H9 (cell line): ENCODE measurements around the gene LINGO1. TPM values are rescaled to one million over a fixed set of nuclear protein-coding genes. Genes with fewer than 3 reads are reported as not detected.

Experiments
- DNase-seq: peaks from one replicate; pipeline ENCODE4 v3.0.0-alpha.2; 2017
- H2AFZ ChIP-seq: one replicate; pipeline ENCODE4 v1.6.1; 2013; ENCODE audit warnings: mild to moderate bottlenecking, low read length, control low read depth, moderate library complexity
- H2AK5ac ChIP-seq: 2 replicates; pipeline ENCODE4 v1.6.1; 2013; ENCODE audit warnings: low read length, control low read depth, mixed read lengths; ENCODE audit not compliant: insufficient read length
- H2BK120ac ChIP-seq: one replicate; pipeline ENCODE4 v1.6.1; 2013; ENCODE audit warnings: low read depth, mild to moderate bottlenecking, low read length, control low read depth, inconsistent platforms; ENCODE audit not compliant: poor library complexity, severe bottlenecking
- H2BK12ac ChIP-seq: 2 replicates; pipeline ENCODE4 v1.6.1; 2013; ENCODE audit warnings: low read length, control low read depth, mixed read lengths, low read depth; ENCODE audit not compliant: insufficient read length
- H2BK15ac ChIP-seq: 2 replicates; pipeline ENCODE4 v1.6.1; 2013; ENCODE audit warnings: low read depth, low read length, control low read depth
- H2BK20ac ChIP-seq: one replicate; pipeline ENCODE4 v1.6.1; 2013; ENCODE audit warnings: low read depth, mild to moderate bottlenecking, low read length, control low read depth, inconsistent platforms; ENCODE audit not compliant: poor library complexity, severe bottlenecking
- H2BK5ac ChIP-seq: 2 replicates; pipeline ENCODE4 v1.6.1; 2013; ENCODE audit warnings: low read length, control low read depth, mixed read lengths; ENCODE audit not compliant: insufficient read length
- H3K14ac ChIP-seq: 2 replicates; pipeline ENCODE4 v1.6.1; 2013; ENCODE audit warnings: low read length, control low read depth; ENCODE audit not compliant: insufficient read depth
- H3K18ac ChIP-seq: 2 replicates; pipeline ENCODE4 v1.6.1; 2013; ENCODE audit warnings: low read depth, mild to moderate bottlenecking, mixed read lengths, low read length, control low read depth; ENCODE audit not compliant: insufficient read length
- H3K23ac ChIP-seq: 2 replicates; pipeline ENCODE4 v1.6.1; 2013; ENCODE audit warnings: low read length, control low read depth, mixed read lengths, low read depth; ENCODE audit not compliant: insufficient read length
- H3K23me2 ChIP-seq: 2 replicates; pipeline ENCODE4 v1.6.1; 2013; ENCODE audit warnings: low read depth, mild to moderate bottlenecking, mixed read lengths, low read length, control low read depth; ENCODE audit not compliant: insufficient read length, poor library complexity, severe bottlenecking
- H3K27ac ChIP-seq: 2 replicates; pipeline ENCODE4 v1.5.1; 2013; ENCODE audit warnings: low read length, control low read depth, mixed read lengths, low read depth; ENCODE audit not compliant: insufficient read length
- H3K27me3 ChIP-seq: 2 replicates; pipeline ENCODE4 v1.6.1; 2013; ENCODE audit warnings: low read length, control low read depth, inconsistent platforms; ENCODE audit not compliant: insufficient read depth
- H3K4ac ChIP-seq: 2 replicates; pipeline ENCODE4 v1.6.1; 2013; ENCODE audit warnings: low read depth, mild to moderate bottlenecking, control low read depth, inconsistent platforms, low read length, moderate library complexity
- H3K4me1 ChIP-seq: 2 replicates; pipeline ENCODE4 v1.6.1; 2013; ENCODE audit warnings: low read length, control low read depth, inconsistent platforms; ENCODE audit not compliant: insufficient read depth
- H3K4me2 ChIP-seq: 2 replicates; pipeline ENCODE4 v1.6.1; 2013; ENCODE audit warnings: low read length, control low read depth, mixed read lengths; ENCODE audit not compliant: insufficient read length, insufficient read depth
- H3K56ac ChIP-seq: 2 replicates; pipeline ENCODE4 v1.6.1; 2013; ENCODE audit warnings: low read depth, mild to moderate bottlenecking, mixed read lengths, low read length, control low read depth; ENCODE audit not compliant: insufficient read length
- H3K79me1 ChIP-seq: 2 replicates; pipeline ENCODE4 v1.6.1; 2013; ENCODE audit warnings: low read depth, mild to moderate bottlenecking, moderate library complexity, low read length, control low read depth, inconsistent platforms; ENCODE audit not compliant: insufficient read depth, poor library complexity, severe bottlenecking
- H3K79me2 ChIP-seq: 2 replicates; pipeline ENCODE4 v1.6.1; 2013; ENCODE audit warnings: low read length, control low read depth, inconsistent platforms; ENCODE audit not compliant: insufficient read depth
- H3K9ac ChIP-seq: 2 replicates; pipeline ENCODE4 v1.6.1; 2013; ENCODE audit warnings: low read length, control low read depth, mixed read lengths; ENCODE audit not compliant: insufficient read length; ENCODE audit errors: extremely low read depth
- H3K9me3 ChIP-seq: one replicate; pipeline ENCODE4 v1.6.1; 2013; ENCODE audit warnings: low read depth, low read length, inconsistent platforms; ENCODE audit not compliant: control insufficient read depth
- H3T11ph ChIP-seq: one replicate; pipeline ENCODE4 v1.6.1; 2013; ENCODE audit warnings: mild to moderate bottlenecking, low read length, control low read depth, inconsistent platforms
- H4K20me1 ChIP-seq: one replicate; pipeline ENCODE4 v1.6.1; 2013; ENCODE audit not compliant: control insufficient read depth, insufficient read length, insufficient read depth
- H4K5ac ChIP-seq: 2 replicates; pipeline ENCODE4 v1.6.1; 2013; ENCODE audit warnings: low read depth, mild to moderate bottlenecking, mixed read lengths, low read length, control low read depth; ENCODE audit not compliant: insufficient read length
- H4K8ac ChIP-seq: replicated peaks from 2 replicates; pipeline ENCODE4 v1.6.1; 2013; ENCODE audit warnings: low read length, control low read depth, mixed read lengths, low read depth; ENCODE audit not compliant: insufficient read length
- H4K91ac ChIP-seq: 2 replicates; pipeline ENCODE4 v1.6.1; 2013; ENCODE audit warnings: low read depth, mild to moderate bottlenecking, moderate library complexity, mixed read lengths, low read length, control low read depth; ENCODE audit not compliant: insufficient read length
- H3K27ac Mint-ChIP-seq, 3 experiments: 2 replicates in 2 of 3; 3 replicates in 1 of 3; pipeline ENCODE4 v1.8.0; 2020 to 2021; ENCODE audit warnings: mixed read lengths in 3 of 3, mild to moderate bottlenecking in 1 of 3, moderate library complexity in 1 of 3
- H3K27me3 Mint-ChIP-seq: 2 replicates; pipeline ENCODE4 v1.8.0; 2021; ENCODE audit warnings: low read depth, mild to moderate bottlenecking, moderate library complexity, mixed read lengths
- H3K36me3 Mint-ChIP-seq, 3 experiments: 2 replicates in 2 of 3; 3 replicates in 1 of 3; pipeline ENCODE4 v1.8.0; 2020 to 2021; ENCODE audit warnings: low read depth in 3 of 3, mixed read lengths in 3 of 3; ENCODE audit not compliant: insufficient read depth in 1 of 3
- H3K4me1 Mint-ChIP-seq, 2 experiments: 2 replicates each; pipeline ENCODE4 v1.8.0; 2020; ENCODE audit warnings: mixed read lengths in 2 of 2
- H3K4me3 Mint-ChIP-seq, 2 experiments: 2 replicates in 1 of 2; 3 replicates in 1 of 2; pipeline ENCODE4 v1.8.0; 2020 to 2021; ENCODE audit warnings: mild to moderate bottlenecking in 2 of 2, mixed read lengths in 2 of 2, moderate library complexity in 1 of 2
- H3K9me3 Mint-ChIP-seq, 2 experiments: 2 replicates in 1 of 2; 3 replicates in 1 of 2; pipeline ENCODE4 v1.8.0; 2020; ENCODE audit warnings: mild to moderate bottlenecking in 2 of 2, mixed read lengths in 2 of 2, moderate library complexity in 1 of 2
- WGBS: extraction: QIAGEN DNeasy Blood & Tissue Kit; methylation state at CpG from one replicate; pipeline ENCODE4 v1.1.7; 2013; ENCODE audit warnings: missing lambda C conversion rate, low lambda C conversion rate, mixed read lengths; ENCODE audit not compliant: insufficient read length; ENCODE audit errors: extremely low coverage; 5-methylcytosine and 5-hydroxymethylcytosine counted together
- total RNA-seq: library from RNA; stranded (reverse); gene quantifications from 2 replicates; pipeline ENCODE4 v1.2.1, GENCODE V29; 2021
- TF ChIP-seq, protein P1 (sequence below): fragments of 200-600 bp; sonication (generic); conservative IDR thresholded peaks from 3 replicates; pipeline ENCODE4 v1.8.0; 2021; ENCODE audit warnings: antibody characterized with exemption, mild to moderate bottlenecking

The LINGO1 gene
- total RNA-seq, 1 experiment from 2014 or later = 41.6 TPM

DNA sequence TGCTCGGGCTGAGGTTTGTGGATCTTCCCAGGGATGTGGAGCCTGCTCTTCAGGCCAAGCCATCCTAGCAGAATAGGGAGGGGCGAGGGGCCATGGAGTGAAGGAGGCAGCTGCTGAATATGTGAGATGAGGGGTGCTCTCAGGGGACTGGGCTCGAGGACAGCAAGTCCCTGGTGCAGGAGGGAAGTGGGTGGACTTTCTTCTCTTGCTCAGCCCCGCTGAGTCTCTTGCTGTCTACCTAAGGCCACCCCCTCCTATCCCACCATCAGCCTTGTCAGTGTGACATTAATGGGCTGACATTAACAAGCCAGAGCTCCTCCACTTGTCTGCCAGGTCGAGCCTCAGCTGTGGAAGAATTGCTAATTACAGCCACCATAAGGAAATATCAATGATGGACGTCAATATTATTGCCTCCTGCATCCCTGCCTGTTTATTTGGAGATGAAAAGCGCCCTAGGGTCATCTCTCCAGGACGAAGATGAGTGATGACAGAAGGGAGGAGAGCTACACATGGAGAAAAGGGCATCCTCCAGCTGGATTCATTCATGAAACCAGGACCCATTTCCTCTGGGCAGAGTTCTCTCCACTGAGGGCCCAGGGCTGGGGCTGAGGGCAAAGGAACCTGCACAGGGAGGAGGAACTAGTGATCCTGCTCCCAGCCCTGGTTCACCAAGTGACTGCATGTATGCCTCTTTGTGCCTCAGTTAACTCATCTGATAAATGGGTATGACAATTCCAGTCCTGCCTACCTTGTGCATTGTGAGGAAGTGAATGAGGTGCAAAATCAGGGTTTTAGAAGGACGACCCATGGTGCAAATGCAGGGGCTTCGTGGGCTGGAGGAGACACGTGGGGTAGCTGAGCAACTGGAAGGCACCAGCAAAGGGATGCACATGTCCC, 34.9 kb upstream of the LINGO1 start:
- H2AFZ ChIP-seq = no peak overlapping the region
- Mint-ChIP-seq H3K4me1 (peaks cover 2 to 42% of the 10 kb centered on the region in 2 experiments; a peak in 3 of 4 replicates), H3K27ac (no peak overlapping the region; a peak in 1 of 7 replicates), H3K27me3 (peaks cover 4% of the 10 kb centered on the region; the same call in 1 of the 2 replicates), H3K36me3 (no peaks in the 10 kb centered on the region), H3K4me3 (no peak overlapping the region; a peak in 1 of 5 replicates), H3K9me3 (no peaks in the 10 kb centered on the region)
- no peak overlapping the region for H2BK120ac ChIP-seq
- no peak overlapping the region for H4K91ac ChIP-seq
- H4K20me1 ChIP-seq = peaks cover 2% of the 10 kb centered on the region
- H3K56ac ChIP-seq = no peak overlapping the region
- no peak for DNase-seq
- H3K4ac ChIP-seq = no peak overlapping the region
- no peak overlapping the region for H3K27ac ChIP-seq
- no peaks in the 10 kb centered on the region for H3K9me3 ChIP-seq
- no peak overlapping the region for H3K4me2 ChIP-seq
- no peaks in the 10 kb centered on the region for H3K4me1 ChIP-seq
- H3K23me2 ChIP-seq = no peaks in the 10 kb centered on the region
- WGBS = no CpG with 5 or more reads among the region's 11 CpGs
- TF ChIP-seq, protein P1, sequence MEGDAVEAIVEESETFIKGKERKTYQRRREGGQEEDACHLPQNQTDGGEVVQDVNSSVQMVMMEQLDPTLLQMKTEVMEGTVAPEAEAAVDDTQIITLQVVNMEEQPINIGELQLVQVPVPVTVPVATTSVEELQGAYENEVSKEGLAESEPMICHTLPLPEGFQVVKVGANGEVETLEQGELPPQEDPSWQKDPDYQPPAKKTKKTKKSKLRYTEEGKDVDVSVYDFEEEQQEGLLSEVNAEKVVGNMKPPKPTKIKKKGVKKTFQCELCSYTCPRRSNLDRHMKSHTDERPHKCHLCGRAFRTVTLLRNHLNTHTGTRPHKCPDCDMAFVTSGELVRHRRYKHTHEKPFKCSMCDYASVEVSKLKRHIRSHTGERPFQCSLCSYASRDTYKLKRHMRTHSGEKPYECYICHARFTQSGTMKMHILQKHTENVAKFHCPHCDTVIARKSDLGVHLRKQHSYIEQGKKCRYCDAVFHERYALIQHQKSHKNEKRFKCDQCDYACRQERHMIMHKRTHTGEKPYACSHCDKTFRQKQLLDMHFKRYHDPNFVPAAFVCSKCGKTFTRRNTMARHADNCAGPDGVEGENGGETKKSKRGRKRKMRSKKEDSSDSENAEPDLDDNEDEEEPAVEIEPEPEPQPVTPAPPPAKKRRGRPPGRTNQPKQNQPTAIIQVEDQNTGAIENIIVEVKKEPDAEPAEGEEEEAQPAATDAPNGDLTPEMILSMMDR = no peak
- no peak overlapping the region for H4K8ac ChIP-seq
- H3K14ac ChIP-seq = no peak overlapping the region
- no peaks in the 10 kb centered on the region for H3K27me3 ChIP-seq
- no peaks in the 10 kb centered on the region for H3K79me2 ChIP-seq
- no peak overlapping the region for H3T11ph ChIP-seq
- H2AK5ac ChIP-seq = no peak overlapping the region
- H4K5ac ChIP-seq = no peak overlapping the region
- H2BK5ac ChIP-seq = no peak overlapping the region
- H2BK20ac ChIP-seq = no peak overlapping the region
- no peak overlapping the region for H2BK15ac ChIP-seq
- H3K18ac ChIP-seq = no peak overlapping the region
- no peaks in the 10 kb centered on the region for H3K79me1 ChIP-seq
- H3K23ac ChIP-seq = no peak overlapping the region
- H2BK12ac ChIP-seq = no peak overlapping the region
- no peak overlapping the region for H3K9ac ChIP-seq
